HUDEP-2 (cell line): ENCODE data around the gene ADGRV1.
"Not testable (repeated sequence)": the region's sequence is repeated elsewhere in the genome, so short reads cannot be mapped to it uniquely, and the experiment has no call there.

Source experiments
- DNase-seq, 76 experiments: peaks; one replicate each; lab custom pipeline; 2025; ENCODE audit not compliant: unreplicated experiment in 76 of 76; lab: John Stamatoyannopoulos, UW

Gene ADGRV1

DNA sequence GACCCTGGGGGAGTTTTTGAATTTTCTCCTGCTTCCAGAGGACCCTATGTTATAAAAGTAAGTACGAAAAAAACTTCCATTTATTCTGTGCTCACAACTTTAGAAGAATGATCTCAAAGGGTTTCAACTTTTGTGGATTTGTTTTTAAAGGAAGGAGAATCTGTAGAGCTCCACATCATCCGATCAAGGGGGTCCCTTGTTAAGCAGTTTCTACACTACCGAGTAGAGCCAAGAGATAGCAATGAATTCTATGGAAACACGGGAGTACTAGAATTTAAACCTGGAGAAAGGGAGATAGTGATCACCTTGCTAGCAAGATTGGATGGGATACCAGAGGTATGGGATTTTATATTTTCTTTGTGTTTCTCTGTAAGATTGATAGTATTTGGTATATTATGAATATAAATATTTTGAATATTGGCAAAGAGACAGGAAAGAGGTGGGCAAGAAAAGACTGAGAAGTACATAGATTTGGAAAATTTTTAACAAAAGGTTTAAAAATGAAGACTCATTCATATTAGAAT, 84.2 kb downstream of the ADGRV1 start:
- no peak for DNase-seq

DNA sequence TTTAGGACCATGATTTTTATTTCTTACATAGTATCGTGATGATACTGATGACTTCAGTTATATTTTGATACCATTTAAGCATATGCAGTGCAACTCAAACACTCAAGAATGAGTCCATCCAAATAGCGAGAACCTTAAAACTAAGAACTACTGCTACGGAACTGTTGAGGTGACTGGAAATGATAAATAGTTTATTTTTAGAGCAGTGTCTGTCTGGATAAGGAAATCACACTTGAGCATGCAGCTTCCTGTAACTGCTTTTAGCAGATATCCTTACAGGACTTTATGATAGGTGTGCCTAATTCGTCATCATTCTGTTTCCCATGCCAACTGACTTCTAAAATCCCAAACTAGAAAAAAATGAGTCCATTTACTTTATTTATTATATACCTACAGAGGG, 85.5 kb downstream of the ADGRV1 start:
- peak in 25 of 76 experiments; percentile 2 to 58 (median 22) for DNase-seq

DNA sequence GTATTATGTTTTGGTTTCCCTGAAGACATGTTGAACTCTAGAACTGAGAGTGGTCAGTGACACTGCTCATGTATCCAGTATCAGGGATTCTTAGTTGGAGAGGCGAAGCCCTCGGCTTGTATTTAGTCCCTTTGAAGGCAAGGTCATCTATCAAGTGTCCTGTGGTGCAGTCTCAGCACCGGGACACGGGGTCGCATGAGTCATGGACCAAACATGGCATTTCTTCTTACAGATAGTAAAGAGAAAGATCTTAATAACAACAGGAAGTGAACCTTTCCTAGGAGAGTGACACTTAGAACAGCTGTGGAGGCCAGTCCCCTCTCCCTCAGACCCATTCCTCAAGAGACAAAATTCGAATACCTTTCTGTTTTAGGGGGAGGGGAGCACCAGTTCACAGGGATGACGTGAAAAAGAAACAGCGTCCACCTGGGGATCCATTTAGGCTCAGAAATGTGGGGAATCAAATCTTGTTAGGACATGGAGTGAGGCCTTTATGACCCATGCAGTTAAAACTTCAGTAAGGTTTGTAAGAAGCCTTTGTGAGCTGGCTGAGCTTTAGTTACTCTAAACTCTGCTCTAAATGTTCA, 86.5 kb downstream of the ADGRV1 start:
- peak in 1 of 76 experiments; percentile 23 for DNase-seq

DNA sequence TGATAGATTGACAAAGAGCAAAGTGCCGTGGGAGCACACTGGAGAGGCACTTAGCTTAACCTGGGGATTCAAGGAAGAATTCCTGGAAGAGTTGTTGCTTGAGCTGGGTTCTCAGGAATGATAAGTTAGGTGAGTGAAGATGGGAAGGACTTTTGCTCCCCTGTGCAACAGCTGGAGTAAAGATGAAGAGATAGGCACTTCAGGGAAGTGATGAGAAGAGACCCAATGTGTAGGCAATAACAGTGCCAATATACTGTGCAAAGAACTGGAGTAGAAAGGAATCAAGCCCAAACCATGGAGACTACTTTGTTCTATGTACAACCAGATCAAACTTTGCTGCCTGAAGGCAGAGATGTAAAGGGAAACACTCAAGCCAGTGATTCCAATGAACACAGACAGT, 92.2 kb downstream of the ADGRV1 start:
- DNase-seq: no peak

DNA sequence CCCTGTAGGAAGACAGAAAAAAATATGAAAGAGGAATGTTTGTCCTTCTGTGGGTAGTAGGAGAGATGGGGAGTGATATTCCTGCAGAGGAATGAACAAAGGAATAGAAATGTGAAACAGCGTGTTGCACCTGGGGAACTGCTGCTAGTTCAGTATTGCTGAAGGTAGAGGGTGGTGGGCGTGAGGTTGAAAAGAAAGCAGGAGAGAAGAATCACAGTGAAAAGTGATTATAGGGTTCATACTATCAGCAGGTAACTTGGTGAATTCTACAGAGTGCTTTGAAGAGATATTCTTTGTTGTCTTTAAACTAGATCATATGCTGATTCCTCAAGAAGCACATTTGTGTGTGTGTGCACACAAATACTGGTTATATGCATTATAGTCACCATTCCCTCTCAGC, 95.6 kb downstream of the ADGRV1 start:
- DNase-seq: no peak

DNA sequence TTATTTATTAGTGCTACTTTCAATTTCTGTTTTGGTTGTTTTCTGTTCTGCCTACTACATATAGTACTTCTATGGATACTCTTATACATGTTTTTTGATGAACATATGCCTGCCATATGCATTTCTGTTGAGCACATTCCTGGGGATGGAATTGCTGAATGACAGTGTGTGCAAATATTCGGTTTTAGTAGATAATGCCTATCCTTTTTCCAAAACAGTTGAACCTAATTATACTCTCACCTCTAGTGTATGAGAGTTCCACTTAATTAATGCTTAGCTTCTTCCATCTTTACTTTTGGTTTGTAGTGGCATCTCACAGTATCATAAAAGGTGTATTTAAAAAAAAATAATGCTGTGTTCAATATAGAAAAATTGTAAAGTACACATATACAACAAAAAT, 96.8 kb downstream of the ADGRV1 start:
- no peak for DNase-seq

DNA sequence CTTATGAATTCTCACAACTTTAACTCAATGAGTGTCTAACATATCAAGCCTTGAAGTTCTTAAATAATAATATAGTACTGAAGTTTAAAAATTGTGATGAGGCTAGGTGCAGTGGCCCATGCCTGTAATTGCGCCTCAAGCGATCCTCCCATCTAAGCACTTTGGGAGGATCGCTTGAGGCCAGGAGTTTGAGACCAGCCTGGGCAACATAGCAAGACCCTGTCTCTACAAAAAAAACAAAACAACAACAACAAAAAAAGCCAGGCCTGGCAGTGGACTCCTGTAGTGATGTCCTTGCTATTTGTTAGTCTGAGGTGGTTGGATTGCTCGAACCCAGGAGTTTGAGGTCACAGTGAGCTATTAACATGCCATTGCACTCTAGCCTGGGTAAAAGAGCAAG, 98.4 kb downstream of the ADGRV1 start:
- DNase-seq: no peak

DNA sequence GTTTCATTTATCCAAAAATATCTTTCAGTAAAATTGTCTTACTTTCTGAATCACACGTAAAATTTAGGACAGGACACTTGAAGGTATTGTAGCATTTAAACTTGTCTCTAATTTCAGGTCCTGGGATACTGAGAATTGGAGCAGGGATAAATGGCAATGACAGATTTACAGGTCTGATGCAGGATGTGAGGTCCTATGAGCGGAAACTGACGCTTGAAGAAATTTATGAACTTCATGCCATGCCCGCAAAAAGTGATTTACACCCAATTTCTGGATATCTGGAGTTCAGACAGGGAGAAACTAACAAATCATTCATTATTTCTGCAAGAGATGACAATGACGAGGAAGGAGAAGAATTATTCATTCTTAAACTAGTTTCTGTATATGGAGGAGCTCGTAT, 99.2 kb downstream of the ADGRV1 start:
- DNase-seq: no peak

DNA sequence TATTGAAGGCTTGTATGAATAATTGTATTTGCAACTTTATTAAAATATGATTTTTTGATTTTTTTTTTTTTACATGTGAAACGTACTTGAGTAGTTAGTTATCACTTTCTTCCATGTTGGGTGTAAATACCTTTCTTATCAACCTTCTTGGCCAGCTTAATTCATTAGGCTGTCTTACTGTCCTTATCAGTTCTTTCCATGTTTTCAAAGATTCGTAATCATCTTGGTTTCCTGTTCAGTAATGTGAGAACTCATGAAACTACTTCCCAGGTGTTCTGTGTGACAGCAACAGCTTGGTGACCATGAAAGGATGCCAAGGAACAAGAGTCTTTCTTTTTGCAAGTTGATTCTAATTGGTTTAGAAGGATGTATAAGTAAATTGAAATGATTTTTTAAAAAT, 100.0 kb downstream of the ADGRV1 start:
- peak in 9 of 76 experiments; percentile 4 to 50 (median 28) for DNase-seq

DNA sequence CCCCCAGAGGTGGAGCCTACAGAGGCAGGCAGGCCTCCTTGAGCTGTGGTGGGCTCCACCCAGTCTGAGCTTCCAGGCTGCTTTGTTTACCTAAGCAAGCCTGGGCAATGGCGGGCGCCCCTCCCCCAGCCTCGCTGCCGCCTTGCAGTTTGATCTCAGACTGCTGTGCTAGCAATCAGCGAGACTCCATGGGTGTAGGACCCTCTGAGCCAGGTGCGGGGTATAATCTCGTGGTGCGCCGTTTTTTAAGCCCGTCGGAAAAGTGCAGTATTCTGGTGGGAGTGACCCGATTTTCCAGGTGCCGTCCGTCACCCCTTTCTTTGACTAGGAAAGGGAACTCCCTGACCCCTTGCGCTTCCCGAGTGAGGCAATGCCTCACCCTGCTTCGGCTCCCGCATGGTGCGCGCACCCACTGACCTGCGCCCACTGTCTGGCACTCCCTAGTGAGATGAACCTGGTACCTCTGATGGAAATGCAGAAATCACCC, 109.5 kb downstream of the ADGRV1 start:
- not testable (repeated sequence) for DNase-seq

DNA sequence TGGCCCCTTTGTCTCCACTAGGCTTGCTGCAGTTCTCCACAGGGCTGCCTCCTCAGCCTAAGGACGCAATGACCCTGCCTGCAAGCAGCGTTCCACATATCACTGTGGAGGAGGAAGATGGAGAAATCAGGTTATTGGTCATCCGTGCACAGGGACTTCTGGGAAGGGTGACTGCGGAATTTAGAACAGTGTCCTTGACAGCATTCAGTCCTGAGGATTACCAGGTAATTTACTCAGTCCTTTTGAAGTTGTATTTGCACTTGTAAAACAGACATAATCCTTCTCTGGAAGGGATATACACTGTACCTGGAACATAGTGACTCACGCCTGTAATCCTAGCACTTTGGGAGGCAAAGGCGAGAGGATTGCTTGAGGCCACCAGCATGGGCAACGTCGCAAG, 116.6 kb downstream of the ADGRV1 start:
- DNase-seq: no peak

DNA sequence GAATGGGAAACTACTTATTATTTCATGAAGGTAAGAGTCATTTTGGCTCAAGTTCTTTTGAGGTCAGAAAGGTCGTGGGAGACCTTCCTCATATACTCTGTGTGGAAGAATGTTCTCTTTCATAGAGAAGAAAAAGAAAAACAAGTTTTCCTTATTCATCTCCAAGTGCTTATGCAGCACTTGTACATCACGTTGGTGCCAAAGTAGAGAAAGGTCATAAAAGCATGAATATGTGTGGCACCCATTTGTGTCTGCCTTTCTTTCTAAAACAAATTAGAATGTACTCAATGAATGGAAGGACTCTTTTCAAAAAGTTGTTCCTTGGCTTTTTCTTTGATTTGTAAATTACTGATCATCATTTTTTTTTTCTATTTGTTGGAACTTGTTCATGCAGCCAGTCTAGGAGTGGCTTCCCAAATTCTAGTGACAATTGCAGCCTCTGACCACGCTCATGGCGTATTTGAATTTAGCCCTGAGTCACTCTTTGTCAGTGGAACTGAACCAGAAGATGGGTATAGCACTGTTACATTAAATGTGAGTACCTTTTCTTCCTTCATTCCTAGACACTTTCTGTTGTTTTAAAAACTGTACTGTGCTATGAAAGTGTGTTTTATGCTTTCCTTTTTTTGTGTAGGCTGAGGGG, 122.4 kb downstream of the ADGRV1 start:
- no peak for DNase-seq

DNA sequence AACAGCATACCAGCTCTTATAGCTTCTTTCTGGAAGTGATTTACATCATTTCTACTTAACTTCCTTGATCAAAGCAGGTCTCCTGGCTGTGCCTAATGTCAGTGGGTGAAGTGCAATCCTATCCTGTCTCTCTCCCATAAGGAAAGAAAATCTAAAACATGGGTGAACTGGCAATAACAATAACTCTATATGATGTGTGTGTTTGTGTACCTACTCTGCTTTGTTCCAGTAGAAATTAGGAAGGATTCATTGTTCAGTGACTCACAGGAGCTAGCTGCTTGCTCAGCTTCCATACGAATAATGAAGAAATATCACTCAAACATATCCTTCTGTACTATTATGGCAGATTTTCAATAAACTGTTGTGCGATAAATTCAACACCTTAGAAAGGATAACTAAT, 123.7 kb downstream of the ADGRV1 start:
- DNase-seq: no peak

DNA sequence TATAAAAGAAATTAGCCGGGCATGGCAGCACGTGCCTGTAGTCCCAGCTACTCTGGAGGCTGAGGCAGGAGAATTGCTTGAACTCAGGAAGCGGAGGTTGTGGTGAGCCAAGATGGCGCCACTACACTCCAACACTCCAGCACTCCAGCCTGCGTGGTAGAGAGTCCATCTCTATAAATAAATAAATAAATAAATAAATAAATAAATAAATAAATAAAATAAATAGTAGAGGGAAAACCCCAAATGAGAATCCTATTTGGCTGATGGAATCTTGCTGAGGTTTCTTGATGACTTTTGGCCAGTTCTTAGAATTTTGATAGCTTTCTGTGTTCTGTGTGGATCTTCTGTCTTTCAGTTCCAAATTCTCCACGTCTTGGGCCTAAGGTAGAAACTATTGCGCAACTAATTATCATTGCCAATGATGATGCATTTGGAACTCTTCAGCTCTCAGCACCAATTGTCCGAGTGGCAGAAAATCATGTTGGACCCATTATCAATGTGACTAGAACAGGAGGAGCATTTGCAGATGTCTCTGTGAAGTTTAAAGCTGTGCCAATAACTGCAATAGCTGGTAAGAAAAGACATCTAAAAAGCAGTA, 126.9 kb downstream of the ADGRV1 start:
- DNase-seq: no peak

DNA sequence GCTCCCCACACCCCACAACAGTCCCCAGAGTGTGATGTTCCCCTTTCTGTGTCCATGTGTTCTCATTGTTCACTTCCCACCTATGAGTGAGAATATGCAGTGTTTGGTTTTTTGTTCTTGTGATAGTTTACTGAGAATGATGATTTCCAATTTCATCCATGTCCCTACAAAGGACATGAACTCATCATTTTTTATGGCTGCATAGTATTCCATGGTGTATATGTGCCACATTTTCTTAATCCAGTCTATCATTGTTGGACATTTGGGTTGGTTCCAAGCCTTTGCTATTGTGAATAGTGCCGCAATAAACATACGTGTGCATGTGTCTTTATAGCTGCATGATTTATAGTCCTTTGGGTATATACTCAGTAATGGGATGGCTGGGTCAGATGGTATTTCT, 127.8 kb downstream of the ADGRV1 start:
- not testable (repeated sequence) for DNase-seq

DNA sequence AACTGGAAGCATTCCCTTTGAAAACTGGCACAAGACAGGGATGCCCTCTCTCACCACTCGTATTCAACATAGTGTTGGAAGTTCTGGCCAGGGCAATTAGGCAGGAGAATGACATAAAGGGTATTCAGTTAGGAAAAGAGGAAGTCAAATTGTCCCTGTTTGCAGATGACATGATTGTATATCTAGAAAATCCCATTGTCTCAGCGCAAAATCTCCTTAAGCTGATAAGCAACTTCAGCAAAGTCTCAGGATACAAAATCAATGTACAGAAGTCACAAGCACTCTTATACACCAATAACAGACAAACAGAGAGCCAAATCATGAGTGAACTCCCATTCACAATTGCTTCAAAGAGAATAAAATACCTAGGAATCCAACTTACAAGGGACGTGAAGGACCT, 128.9 kb downstream of the ADGRV1 start:
- DNase-seq: not testable (repeated sequence)

DNA sequence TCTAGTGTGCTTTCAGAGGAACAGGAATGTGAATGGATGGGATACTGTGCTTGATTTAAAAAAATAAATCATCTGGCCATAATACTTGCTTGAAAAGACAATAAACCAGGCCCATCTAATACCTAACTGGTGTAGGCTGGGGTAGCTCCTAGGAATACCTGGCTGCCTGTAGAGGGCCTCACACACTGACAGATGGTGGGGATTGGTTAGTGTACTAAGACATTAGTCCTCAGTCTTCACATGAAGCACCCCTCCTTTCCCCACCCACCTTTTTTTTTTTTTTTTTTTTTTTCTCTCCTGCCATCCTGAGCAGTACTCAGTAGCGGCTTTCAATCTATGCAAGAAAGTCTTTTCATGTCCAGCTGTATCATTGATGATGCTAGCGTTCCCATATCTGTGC, 130.5 kb downstream of the ADGRV1 start:
- DNase-seq: no peak

DNA sequence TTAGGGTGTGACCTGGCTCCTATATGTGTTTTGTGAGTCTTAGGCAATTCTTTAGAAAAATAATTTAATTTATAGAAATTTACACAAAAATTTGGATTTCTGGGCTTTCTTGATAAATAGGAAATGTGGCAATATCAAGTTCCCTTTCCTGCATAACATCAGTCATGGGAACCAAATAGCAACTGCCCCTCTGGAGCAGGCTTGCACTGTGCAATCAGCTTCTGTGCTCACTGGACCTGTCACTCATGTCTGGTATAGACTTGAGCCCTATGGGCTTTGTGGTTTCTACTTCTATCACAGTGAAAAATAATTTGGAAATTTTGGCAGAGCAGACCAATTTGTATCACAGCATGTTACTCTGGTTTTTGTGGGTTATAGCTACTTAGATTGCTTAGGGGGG, 131.7 kb downstream of the ADGRV1 start:
- DNase-seq: no peak

DNA sequence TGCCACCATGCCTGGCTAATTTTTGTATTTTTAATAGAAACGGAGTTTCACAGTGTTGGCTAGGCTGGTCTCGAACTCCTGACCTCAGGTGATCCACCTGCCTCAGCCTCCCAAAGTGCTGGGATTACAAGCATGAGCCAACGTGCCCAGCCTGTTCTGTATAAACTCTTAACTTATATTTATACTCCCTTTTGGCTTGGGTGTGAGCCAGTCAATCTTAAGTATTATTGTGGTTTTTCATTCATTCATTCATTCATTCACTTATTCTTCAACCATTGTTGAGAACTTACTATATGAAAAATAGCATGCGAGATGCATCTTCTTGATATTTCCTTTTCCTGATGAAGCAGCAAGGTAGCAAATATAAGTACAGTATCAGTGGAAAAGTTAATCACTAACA, 132.9 kb downstream of the ADGRV1 start:
- no peak for DNase-seq

DNA sequence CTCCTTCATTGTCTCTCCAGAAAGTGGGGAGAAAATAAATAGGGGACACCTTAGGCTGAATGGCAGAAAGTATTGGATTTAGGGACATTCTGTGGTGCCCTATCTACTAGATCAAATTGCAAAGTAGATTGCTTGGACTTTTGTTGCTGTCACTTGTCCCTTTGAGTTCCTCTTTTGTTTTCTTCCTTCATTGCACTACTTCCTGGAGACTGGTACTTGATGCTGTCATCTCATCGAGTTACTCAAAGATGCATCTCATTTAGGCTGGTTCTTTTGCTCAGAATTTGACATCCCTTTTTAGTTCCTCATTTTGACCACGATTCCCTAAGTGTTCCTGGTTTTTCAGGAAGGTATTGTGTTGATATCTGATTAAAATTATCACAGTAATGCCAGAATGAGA, 137.6 kb downstream of the ADGRV1 start:
- DNase-seq: no peak

DNA sequence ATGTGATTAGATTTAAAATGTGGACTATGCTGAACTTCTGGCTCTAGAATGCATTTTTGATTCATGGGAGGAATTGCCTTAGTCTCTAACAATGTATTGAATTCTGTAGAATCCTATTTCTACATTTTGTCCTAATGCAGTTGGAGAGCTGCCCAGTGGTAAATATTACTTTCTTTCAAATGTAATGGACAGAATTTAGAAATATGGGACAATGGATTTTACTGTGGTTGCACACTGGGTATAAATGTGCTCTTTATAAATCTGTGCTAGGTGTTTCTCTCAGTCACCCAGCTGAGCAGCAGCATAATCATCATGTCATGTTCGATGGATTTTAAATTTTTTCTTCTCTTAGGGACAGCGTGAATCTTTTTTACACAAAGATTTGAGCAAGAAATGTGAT, 141.7 kb downstream of the ADGRV1 start:
- DNase-seq: no peak

DNA sequence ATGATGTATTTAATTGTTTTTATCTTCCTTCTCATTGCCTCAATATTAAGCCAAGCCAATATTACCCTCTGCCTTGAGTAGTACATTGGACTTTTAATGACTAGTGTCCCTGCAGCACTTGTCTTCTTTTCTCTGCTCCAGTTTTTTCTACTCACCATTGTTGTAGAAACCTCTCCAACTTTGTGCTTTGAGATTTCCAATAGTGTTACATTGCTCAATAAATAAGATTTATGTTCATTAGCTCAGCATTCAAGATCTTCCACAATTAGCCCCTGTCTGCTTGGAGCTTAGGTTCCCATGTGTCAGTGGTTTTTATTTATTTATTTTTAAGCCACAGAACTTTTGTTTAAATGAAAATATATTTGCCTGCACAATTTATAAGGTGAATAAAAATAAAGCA, 145.3 kb downstream of the ADGRV1 start:
- no peak for DNase-seq
